ENCODE measurements around the gene ACP4. TPM values are rescaled to one million over a fixed set of nuclear protein-coding genes. Genes with fewer than 3 reads are reported as not detected.
"Not testable (repeated sequence)": the region's sequence is repeated elsewhere in the genome, so short reads cannot be mapped to it uniquely, and the experiment has no call there.

ACP4 gene
- total RNA-seq, 1 donor from 2014 or later, result not detected

DNA sequence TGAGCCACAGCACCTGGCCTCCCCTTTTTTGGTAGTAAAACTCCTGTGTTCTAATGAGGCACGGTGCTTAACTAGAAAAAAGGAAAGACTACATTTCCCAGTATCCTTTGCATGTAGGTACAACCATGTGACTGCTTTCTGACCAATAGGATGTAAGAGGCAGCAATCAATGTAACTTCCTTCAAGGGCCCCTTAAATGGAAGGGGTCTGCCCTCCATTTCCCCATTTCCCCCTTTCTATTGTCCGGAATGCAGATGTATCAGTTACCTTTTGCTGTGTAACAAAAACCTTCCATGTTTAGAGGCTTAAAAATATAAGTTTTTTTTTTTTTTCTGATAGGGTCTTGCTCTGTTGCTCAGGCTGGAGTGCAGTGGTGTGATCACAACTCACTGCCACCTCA is 17.7 kb upstream of the ACP4 start:
- ATAC-seq (no peak), DNase-seq (ENCODE audit: missing footprints) (no peak)
- intact Hi-C loops (cut with DNase I), result no loop called here

DNA sequence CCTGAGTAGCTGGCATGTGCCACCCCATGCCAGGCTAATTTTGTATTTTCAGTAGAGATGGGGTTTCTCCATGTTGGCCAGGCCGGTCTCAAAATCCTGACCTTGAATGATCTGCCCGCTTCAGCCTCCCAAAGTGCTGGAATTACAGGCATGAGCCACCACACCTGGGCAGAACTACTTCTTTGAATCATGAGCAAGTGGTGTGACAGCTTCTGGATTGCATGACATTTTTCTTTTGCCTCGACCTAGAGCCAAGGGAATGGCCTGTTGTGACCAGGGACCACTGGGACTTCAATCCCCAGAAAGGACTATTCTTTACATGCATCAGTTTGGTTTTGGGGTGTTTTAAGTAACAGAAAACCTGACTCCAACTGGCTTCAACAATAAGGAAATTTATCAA is 17.3 kb upstream of the ACP4 start:
- ATAC-seq; DNase-seq (ENCODE audit: missing footprints); intact Hi-C loops (cut with DNase I): not testable (repeated sequence)

DNA sequence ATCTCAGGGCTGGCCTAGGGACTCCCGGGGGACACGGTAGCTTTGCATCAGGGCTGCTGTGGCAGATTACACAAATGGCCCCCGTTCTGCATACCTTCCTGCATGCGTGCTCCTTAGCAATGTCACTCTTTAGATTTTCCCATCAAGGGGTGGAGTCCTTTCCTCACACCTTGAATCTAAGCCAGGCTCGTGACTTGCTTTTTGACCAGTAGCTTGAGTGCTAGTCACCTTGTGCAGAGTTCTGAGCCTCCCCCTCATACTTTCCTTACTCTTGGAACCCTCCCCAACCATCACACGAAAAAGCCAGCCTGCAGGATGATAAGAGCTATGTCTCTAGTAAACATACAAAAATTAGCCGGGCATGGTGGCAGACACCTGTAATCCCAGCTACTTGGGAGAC is 16.8 kb upstream of the ACP4 start:
- DNase-seq (ENCODE audit: missing footprints); ATAC-seq; intact Hi-C loops (cut with DNase I): not testable (repeated sequence)

DNA sequence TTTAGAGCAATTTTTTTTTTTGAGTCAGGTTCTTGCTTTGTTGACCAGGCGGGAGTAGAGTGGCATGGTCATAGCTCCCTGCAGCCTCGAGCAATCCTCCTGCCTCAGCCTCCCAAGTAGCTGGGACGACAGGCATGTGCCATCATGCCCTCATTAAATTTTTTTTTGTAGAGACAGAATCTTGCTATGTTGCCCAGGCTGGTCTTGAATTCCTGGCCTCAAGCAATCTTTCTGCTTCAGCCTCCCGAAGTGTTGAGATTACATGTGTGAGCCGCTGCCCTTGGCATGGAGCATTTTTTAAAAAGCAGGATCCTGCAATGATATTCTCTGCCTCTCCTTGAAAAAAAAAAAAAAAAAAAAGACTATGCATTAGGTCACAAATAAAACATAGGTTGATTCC is 14.1 kb upstream of the ACP4 start:
- ATAC-seq (no peak), DNase-seq (ENCODE audit: missing footprints) (no peak)
- intact Hi-C loops (cut with DNase I), result no loop called here

DNA sequence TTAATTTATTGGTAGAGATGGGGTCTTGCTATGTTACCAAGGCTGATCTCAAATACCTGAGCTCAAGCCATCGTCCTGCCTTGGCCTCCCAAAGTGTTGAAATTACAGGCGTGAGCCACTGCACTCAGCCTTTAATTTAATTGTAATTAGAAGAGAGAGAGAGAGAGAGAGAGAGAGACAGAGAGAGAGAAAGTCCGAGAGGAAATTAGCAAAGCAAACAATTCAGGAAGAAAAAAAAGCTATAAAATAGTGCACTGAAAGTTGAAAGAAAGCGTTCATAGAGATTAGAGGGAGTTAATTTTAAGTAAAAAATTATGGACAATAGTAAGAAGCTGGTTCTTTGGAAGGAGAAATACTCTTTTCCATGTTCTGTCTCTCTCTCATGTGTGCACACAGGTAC is 13.0 kb upstream of the ACP4 start:
- ATAC-seq (no peak), DNase-seq (ENCODE audit: missing footprints) (no peak)
- intact Hi-C loops (cut with DNase I), result no loop called here

DNA sequence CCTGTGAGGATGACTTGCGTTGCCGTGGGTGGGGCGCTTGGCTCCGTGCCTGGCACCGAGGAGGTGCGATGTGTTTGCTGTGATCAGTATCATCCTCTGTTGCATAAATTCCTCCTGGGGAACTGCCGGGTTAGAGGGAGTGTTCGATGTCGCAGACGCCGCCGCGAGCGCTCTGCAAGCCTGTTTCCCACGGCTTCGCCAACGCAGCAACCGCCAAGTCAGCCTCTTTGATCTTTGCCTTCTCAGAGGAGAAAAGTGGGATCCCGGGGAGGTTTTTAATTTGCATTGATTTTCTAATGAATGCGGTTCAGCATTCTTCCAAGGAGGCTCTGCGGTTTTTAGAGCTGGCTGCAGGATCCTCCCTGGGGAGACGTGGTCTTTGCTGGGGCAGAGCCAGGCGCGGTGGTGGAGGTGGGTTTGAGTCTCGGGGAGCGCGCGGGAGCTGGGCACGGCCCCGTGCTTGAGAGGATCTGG is 12.3 kb upstream of the ACP4 start:
- ATAC-seq (no peak), DNase-seq (ENCODE audit: missing footprints) (no peak)
- intact Hi-C loops (cut with DNase I), result no loop called here

DNA sequence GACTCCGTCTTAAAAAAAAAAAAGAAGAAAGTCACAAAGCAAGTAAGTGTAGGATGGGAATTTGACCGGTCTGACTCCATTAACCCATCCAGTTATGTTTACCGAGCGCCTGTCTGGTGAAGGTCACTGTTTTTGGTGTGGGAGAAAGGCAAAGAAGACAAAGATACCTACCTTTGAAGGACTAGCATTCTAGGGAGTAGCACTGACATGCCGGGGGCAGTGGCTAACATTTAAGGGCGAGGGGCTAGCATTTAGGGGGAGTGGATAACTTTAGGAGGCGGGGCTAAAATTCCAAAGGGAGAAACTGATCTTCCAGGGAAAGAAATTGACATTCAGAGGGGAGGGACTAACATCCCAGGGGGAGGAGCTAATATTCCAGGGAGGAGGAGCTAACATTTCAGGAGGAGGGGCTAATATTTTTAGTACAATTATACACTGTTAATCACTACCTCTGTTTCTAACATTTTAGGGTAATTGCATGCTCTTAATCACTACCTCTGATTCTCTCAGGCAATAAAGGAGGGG is 11.2 kb upstream of the ACP4 start:
- ATAC-seq, result no peak
- intact Hi-C loops (cut with DNase I), result no loop called here
- DNase-seq (ENCODE audit: missing footprints), result no peak

DNA sequence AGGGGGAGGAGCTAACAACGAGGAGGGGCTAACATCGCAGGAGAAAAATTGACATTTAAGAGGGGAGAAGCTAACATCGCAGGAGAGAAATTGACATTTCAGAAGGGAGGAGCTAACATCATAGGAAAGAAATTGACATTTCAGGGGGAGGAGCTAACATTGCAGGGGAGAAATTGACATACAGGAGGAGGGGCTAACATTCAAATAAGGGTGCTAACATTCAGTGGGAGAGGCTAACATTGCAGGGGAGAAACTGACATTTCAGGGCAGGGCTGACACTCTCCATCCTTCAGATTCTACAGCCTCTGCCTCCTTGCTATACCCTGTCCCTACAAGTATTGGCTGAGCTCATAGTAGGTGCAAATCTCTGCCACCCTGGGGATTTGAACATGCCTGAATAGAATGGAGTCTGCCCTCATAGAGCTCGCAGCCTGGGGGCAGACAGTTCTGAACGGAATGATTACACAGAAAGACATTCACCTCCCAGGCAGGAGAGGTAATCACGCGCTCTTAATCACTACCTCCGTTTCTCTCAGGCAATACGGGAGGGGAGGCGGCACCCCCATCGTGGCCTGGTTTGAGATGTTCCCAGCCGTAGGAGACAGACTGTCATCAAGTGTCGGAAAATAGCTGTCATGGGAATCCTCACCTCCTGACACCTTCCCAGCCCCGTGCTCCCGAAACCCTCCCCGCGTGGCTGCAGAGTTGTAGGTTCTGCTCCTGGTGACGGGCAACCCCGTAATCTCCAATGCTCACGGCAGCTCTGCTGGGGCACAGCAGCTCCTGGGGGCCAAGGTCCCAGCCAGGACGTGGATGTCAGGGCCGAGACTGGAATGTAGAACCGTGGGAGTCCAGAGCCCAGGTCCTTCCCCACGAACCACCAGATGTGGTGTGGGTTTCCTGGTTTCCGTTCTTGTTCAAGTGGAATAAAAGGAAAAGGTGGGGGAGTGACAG is 10.4 kb upstream of the ACP4 start:
- no peak for ATAC-seq
- no peak for DNase-seq (ENCODE audit: missing footprints)
- intact Hi-C loops (cut with DNase I), result loop anchor here (5.0 kb wide), 1 partner anchor 422 kb away; no protein-coding TSS in a partner anchor

DNA sequence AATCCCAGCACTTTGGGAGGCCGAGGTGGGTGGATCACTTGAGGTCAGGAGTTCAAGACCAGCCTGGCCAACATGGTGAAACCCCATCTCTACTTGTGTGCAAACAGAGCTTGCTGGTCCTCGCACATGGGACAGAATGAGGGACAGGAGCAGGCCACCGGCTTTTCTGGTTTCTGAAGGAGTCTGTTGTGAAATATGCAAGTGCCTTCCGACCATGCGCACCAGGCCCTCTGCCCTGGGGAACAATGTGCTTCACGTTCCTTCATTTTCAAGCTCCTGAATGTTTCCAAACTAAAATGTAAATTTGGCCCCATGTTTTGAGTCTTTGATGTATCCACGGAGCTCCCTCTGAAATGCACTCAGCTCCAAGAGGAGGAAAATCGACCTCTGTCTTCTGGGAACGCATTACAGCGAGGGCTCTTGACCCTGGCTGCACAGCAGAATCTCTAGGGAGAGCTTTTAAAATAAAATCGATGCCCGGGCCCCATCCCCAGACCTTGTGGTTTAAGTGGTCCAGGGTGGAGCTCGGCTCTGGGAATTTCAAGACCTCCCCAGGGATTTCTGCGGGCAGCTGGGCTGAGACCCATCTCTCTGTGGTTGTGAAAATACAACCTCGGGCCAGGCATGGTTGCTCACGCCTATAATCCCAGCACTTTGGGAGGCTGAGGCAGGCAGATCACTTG is 9.3 kb upstream of the ACP4 start:
- intact Hi-C loops (cut with DNase I), result loop anchor here (5.0 kb wide), 1 partner anchor 424 kb away; no protein-coding TSS in a partner anchor

DNA sequence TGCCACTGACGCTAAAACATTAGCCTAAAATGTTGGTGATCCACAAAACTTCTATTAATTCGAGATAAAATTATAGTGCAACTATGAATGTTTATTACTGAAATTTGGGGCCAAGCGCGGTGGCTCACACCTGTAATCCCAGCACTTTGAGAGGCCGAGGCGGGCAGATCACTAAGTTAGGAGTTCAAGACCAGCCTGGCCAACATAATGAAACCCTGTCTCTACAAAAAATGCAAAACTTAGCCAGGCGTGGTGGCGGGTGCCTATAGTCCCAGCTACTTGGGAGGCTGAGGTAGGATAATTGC is 6.4 kb upstream of the ACP4 start:
- intact Hi-C loops (cut with DNase I), result loop anchor here (2.0 to 5.0 kb wide), 2 partner anchors 247 to 426 kb away; no protein-coding TSS in a partner anchor
- DNase-seq (ENCODE audit: missing footprints); ATAC-seq: not testable (repeated sequence)

More for the DNA sequence above, 9.3 kb upstream of the ACP4 start:
- DNase-seq (ENCODE audit: missing footprints), result no peak
- ATAC-seq, result no peak

DNA sequence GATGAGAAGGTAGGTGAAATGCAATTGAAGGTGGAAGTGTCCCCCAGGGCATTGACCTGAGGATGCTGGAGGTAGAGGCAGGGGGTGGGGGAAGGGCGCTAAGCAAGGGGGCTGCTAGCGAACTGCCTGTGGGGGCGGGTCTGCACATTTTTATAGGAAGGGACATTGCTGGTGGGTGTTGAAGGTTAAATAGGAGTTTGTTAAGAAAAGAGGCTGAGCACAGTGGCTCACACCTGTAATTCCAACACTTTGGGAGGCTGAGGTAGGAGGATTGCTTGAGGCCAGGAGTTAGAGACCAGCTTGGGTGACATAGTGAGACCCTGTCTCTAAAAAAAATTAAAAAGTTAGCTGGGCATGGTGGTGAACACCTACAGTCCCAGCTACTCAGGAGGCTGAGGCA is 5.5 kb upstream of the ACP4 start:
- ATAC-seq, result no peak
- DNase-seq (ENCODE audit: missing footprints), result no peak
- intact Hi-C loops (cut with DNase I), result loop anchor here (5.0 kb wide), 1 partner anchor 427 kb away; no protein-coding TSS in a partner anchor

DNA sequence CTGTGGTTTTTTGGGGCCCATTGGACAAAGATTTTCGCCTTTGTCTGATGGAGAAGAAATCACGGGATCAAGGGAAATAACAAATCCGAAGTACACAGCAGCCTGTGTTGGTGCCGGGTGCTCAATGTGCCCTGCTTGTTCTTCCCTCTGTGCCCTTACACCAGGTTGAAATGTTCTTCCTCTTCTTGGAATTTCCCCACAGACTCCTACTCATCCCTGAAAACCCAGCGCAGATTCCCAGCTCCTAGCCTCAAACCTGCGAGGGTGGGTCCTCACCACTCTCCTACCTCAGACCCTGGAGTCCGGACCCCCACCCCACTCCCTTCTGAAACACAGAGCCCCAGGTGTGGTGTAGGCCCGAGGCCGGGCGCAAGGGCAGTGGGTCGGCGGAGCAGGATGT is 4.9 kb upstream of the ACP4 start:
- intact Hi-C loops (cut with DNase I), result no loop called here
- DNase-seq (ENCODE audit: missing footprints), result no peak
- no peak for ATAC-seq

DNA sequence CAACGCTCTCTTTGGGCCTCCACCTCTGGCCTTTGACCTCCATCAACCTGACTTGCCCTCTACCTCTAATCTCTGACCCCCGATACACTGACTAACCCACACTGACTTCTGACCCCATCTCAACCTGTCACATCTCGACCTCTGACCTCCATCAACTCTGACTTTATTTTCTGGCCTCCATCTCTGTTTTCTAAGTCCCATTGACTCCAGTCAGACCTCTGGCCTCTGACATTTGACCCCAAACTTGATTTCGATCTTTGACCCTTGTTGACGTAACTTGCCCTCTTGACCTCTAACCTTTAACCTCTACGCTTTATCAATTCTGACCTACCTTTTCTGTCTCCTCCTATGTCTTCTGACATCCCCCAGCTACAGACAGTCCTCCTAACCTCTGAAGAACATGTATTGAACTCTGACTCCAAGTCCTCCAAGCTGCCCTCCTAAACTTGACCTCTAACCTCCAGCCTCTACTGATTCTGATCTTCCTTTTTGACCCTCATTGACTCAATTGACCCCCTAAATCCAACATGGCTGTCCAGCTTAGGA is 780 bp downstream of the ACP4 start:
- intact Hi-C loops (cut with DNase I), result no loop called here
- ATAC-seq (no peak), DNase-seq (ENCODE audit: missing footprints) (no peak)

DNA sequence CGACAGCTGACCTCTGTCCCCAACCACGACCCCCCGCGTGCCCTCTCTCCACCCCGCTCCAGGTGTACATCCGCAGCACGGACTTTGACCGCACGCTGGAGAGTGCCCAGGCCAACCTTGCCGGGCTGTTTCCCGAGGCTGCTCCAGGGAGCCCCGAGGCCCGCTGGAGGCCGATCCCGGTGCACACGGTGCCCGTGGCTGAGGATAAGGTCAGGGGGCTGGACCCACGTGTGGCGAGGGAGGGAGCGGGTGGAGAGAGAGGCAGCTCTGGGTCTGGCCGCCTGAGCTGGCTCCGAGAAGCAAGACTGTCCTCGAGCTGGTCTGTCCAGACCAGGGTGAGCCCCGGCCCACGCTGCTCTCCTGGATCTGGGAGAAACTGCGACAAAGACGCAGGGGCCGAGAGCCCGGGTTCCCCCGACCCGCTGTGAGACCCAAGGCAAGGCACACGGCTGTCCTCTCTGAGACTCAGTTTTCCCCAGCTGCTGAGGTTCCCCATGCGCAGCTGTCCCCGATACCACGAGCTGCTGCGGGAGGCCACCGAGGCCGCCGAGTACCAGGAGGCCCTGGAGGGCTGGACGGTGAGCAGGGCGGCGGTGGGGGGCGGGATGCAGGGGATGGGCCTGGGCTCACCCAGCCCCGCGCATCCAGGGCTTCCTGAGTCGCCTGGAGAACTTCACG is 1.5 kb downstream of the ACP4 start:
- intact Hi-C loops (cut with DNase I), result no loop called here
- DNase-seq (ENCODE audit: missing footprints) (no peak), ATAC-seq (no peak)

DNA sequence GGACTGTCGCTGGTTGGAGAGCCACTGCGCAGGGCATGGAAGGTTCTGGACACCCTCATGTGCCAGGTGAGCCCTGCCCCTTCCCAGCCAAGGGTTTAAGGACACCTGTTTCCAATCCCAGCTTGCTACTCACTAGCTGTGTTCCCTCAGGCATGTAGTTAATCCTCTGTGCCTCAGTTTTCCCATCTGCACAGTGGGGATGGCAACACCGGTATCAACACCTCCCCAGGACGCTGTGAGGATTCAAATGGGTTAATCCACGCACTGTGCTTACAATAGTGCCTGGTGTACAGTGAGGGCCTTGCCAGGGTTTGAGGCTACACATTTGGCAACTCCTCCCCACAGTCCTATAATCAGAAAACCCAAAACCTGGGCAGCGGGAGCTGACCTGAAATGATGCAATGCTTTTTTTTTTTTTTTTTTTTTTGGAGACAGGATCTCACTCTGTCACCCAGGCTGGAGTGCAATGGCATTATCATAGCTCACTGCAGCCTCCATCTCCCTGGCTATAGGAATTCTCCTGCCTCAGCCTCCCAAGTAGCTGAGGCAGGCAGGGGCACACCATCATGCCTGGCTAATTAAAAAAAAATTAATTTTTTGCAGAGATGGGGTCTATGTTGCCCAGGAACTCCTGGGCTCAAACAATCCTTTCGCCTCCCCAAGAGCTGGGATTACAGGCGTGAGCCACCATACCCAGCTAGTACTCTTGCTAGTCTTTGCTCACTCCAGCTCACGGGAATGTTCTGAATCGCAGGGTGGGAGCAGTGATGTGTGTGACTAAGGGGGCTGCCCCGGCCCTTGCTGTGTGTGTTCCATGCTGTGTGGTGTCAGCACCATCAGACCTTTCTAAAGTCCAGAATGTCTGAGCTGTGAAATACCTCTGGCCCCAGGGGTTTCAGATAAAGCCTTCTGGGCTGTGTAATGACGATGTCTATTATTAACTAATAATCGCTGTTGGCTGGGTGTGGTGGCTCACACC is 2.3 kb downstream of the ACP4 start:
- no peak for ATAC-seq
- no peak for DNase-seq (ENCODE audit: missing footprints)
- intact Hi-C loops (cut with DNase I), result no loop called here

DNA sequence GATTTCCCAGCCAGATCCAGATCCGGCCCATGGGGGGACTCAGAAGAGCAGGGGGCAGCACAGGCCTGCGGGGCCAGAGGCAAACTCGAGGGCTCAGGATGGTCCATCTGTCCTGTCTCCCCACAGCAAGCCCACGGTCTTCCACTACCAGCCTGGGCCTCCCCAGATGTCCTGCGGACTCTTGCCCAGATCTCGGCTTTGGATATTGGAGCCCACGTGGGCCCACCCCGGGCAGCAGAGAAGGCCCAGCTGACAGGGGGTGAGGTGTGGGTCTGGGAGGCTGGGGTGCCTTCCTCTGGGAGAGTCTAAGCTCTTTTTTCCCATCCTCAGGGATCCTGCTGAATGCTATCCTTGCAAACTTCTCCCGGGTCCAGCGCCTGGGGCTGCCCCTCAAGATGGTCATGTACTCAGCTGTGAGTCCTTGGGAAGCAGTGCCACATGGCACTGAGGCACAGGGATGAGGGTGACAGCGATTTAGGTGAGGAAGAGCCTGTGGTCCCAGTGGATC is 3.4 kb downstream of the ACP4 start:
- ATAC-seq (no peak), DNase-seq (ENCODE audit: missing footprints) (no peak)
- intact Hi-C loops (cut with DNase I), result no loop called here

DNA sequence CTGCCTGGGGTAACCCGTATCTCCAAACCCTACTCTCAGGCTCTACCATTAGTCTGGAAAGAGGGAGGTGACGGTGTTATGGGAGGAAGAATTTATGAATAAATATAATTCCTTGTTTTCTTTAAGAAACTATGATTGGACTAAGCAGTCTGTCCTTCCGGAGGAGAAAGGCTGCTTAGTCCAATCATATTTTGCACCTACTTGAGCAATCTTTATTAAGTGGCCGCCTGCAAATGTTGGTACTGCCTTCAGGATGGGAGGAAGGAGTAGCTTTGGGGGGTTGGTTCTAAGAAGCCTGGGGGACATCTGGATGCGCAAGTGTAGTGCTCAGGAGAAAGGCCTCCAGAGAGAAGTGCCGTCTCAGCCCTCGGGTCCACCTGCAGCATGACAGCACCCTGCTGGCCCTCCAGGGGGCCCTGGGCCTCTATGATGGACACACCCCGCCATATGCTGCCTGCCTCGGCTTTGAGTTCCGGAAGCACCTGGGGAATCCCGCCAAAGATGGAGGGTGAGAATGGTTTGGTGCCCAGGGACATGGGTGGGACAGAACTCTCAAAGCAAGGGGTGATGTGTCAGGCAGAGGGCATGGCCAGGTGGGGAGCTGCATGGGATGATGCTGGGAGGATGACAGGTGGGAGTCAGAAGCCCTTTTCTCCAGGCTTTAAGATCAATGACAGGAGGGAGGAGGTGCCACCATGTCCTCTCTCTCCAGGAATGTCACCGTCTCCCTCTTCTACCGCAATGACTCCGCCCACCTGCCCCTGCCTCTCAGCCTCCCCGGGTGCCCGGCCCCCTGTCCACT is 4.1 kb downstream of the ACP4 start:
- DNase-seq (ENCODE audit: missing footprints) (no peak), ATAC-seq (no peak)
- intact Hi-C loops (cut with DNase I), result no loop called here

All from Right ventricle myocardium inferior (tissue), 1 donor.